ENCODE results near the gene SLC7A11. TPM values are rescaled to one million over a fixed set of nuclear protein-coding genes. Genes with fewer than 3 reads are reported as not detected.
A peak's percentile ranks its signal among the peaks of the same experiment; 100 is the strongest.

The SLC7A11 gene
- total and polyA plus RNA-seq, 2 of the 4 experiments (the other 2 are of a cell fraction): 8.3 to 24.7 TPM

- H3K18ac ChIP-seq (ENCODE audit: low read depth, low read length): peak overlapping the region; percentile 6; the same call in 1 of the 2 replicates
- peak overlapping the region; percentile 20; the same call in 1 of the 2 replicates for H4K91ac ChIP-seq (ENCODE audit: insufficient read depth, low read depth, low read length)
- ChIA-PET POLR2A (ENCODE audit: unreplicated experiment) (no interaction called here), CTCF (interaction anchor here (0.6 kb wide), 1 partner anchor 509 kb away, joined by 4 read pairs; no protein-coding TSS in a partner anchor)
- TSS peak; percentile 0 for BruUV-seq (replicated peaks)
- no peak overlapping the region for H3K4me3 ChIP-seq (ENCODE audit: insufficient read depth, low read depth, low read length)
- H3K79me1 ChIP-seq (ENCODE audit: low read depth in 1 of 2, low read length in 2 of 2): peaks cover 8 to 40% of the 10 kb centered on the region in 2 experiments; a peak in 3 of 4 replicates
- H4K8ac ChIP-seq (ENCODE audit: low read depth in 2 of 2, low read length in 2 of 2): 0 out of 4 replicates have a peak overlapping the region, but pooled peaks have one; percentile 15 to 46
- H3K4ac ChIP-seq (ENCODE audit: low read depth, low read length): no peak overlapping the region; the same call in 1 of the 2 replicates
- H3K9me3 ChIP-seq (ENCODE audit: control insufficient read depth, insufficient read depth, low read length): no peaks in the 10 kb centered on the region
- no peak overlapping the region; the same call in 1 of the 2 replicates for H3K4me2 ChIP-seq (ENCODE audit: low read depth, low read length)
- H2AK5ac ChIP-seq (ENCODE audit: low read depth, low read length): peak overlapping the region; percentile 51; the same call in 1 of the 2 replicates
- H4K5ac ChIP-seq (ENCODE audit: low read depth, low read length): peak overlapping the region; percentile 6
- intact Hi-C loops (cut with micrococcal nuclease) (loop anchor here (5.0 kb wide), 2 partner anchors 309 to 494 kb away; no protein-coding TSS in a partner anchor), in situ Hi-C loops (cut with MboI; ENCODE audit: low sequenced_read_pairs) (loop anchor here (10.0 to 25.0 kb wide), 2 partner anchors 496 to 651 kb away; partner anchors contain the start of gene PCDH18), dilution Hi-C loops (cut with HindIII; ENCODE audit: low sequenced_read_pairs, unreplicated experiment) (no loop called here)
- peak overlapping the region; percentile 12 for H2BK5ac ChIP-seq (ENCODE audit: low read depth, low read length, poor library complexity, severe bottlenecking)
- no peak overlapping the region for H2AK9ac ChIP-seq (replicated peaks; ENCODE audit: low read depth, low read length, poor library complexity)
- H3K27me3 ChIP-seq (ENCODE audit: control insufficient read depth, insufficient read depth, low read length): no peaks in the 10 kb centered on the region
- WGBS, 2 experiments (ENCODE audit: extremely low coverage in 2 of 2, insufficient read length in 1 of 2): no CpG with 5 or more reads among the region's 5 CpGs
- H2BK120ac ChIP-seq (ENCODE audit: low read depth, low read length): peak overlapping the region; percentile 38; the same call in 1 of the 2 replicates
- no peak overlapping the region for H3K56ac ChIP-seq (ENCODE audit: extremely low read depth, insufficient read depth, low read length)
- peak; percentile 39 for DNase-seq
- no peak overlapping the region for H3K14ac ChIP-seq (replicated peaks; ENCODE audit: low read depth, low read length)
- peak; percentile 30; the same call in 1 of the 2 replicates for ATAC-seq (ENCODE audit: low read depth)
- H2BK20ac ChIP-seq (ENCODE audit: low read depth, low read length): no peak overlapping the region
- TF ChIP-seq FOS (IDR thresholded peaks at IDR 0.05; ENCODE audit: low read depth, low read length): 0 out of 2 replicates have a peak, but pooled peaks have one; percentile 16
- TF ChIP-seq SMC3 (IDR thresholded peaks at IDR 0.05; ENCODE audit: low read depth, low read length): no peak
- no peak for TF ChIP-seq MXI1 (IDR thresholded peaks at IDR 0.05; ENCODE audit: borderline replicate concordance, low read depth, low read length)
- TF ChIP-seq RFX5 (IDR thresholded peaks at IDR 0.05; ENCODE audit: low read depth, low read length): no peak
- TF ChIP-seq CEBPB (IDR thresholded peaks at IDR 0.05; ENCODE audit: low read depth, low read length): peak; percentile 30; the same call in 1 of the 2 replicates
- no peak overlapping the region for H2BK15ac ChIP-seq (ENCODE audit: low read depth, low read length)
- H3K36me3 ChIP-seq (ENCODE audit: control insufficient read depth, insufficient read depth, low read length): peaks cover 8% of the 10 kb centered on the region
- H4K20me1 ChIP-seq (ENCODE audit: insufficient read depth, low read length): no peaks in the 10 kb centered on the region
- H3K27ac ChIP-seq (ENCODE audit: insufficient read depth, low read length): 0 out of 2 replicates have a peak overlapping the region, but pooled peaks have one; percentile 2
- H3K23ac ChIP-seq (ENCODE audit: low read depth, low read length): 0 out of 2 replicates have a peak overlapping the region, but pooled peaks have one; percentile 2
- no peak overlapping the region for H2AFZ ChIP-seq (replicated peaks; ENCODE audit: low read length, poor library complexity)
- peaks cover 6% of the 10 kb centered on the region; the same call in 1 of the 2 replicates for H3K4me1 ChIP-seq (ENCODE audit: control insufficient read depth, insufficient read depth, low read length)
- H3K9ac ChIP-seq (ENCODE audit: low read depth, low read length): no peak overlapping the region
- peaks cover 8% of the 10 kb centered on the region; the same call in 1 of the 2 replicates for H3K9me1 ChIP-seq (ENCODE audit: insufficient read depth, low read length)
These were observed 53.6 kb downstream of the SLC7A11 start for GRCh38 chr4:138188406-138189084.

Data from IMR-90 (cell line).